HepG2 (cell line): ENCODE measurements around the gene PSD4. TPM values are rescaled to one million over a fixed set of nuclear protein-coding genes. Genes with fewer than 3 reads are reported as not detected.

ENCODE experiments used
- AGO1 ChIP-seq: fragments of 200-400 bp; formaldehyde crosslinking; IDR thresholded peaks from 2 replicates; pipeline ENCODE4 v1.6.1; 2017; ENCODE audit warnings: mild to moderate bottlenecking, low read depth, low read length, moderate library complexity; ENCODE audit not compliant: poor library complexity, severe bottlenecking
- HHEX ChIP-seq: IDR thresholded peaks from 2 replicates; pipeline ENCODE4 v1.6.1; 2016; ENCODE audit warnings: control low read depth
- HNRNPL ChIP-seq: fragments of 200-400 bp; formaldehyde crosslinking; IDR thresholded peaks from 2 replicates; pipeline ENCODE4 v1.6.1; 2017; ENCODE audit warnings: mild to moderate bottlenecking, low read depth, low read length
- NFIC ChIP-seq: IDR thresholded peaks from 2 replicates; pipeline ENCODE4 v1.6.1; 2012; ENCODE audit warnings: mild to moderate bottlenecking, low read length, inconsistent platforms
- ZNF230 ChIP-seq: sonication (generic); formaldehyde crosslinking; IDR thresholded peaks from 2 replicates; pipeline ENCODE4 v1.4.0; 2020; ENCODE audit warnings: mild to moderate bottlenecking, missing genetic modification reagents
- ZNF644 ChIP-seq: IDR thresholded peaks from 2 replicates; pipeline ENCODE4 v1.6.1; 2016; ENCODE audit warnings: low read depth
- ZNF766 ChIP-seq: sonication (generic); formaldehyde crosslinking; IDR thresholded peaks from 2 replicates; pipeline ENCODE4 v1.5.0; 2020; ENCODE audit warnings: missing genetic modification reagents, borderline replicate concordance
- polyA plus RNA-seq, 8 experiments: library from polyadenylated mRNA; depleted of rRNA in 3 of 8; stranded (reverse) in 7 of 8; unstranded in 1 of 8; fragments of >200 nt; fragmentation: Illumina TruSeq in 4 of 8; extraction: Trizol in 4 of 8; gene quantifications; 2 replicates each; pipeline versions ENCODE4 v1.2.1 to v1.2.3, GENCODE V29; 2011 to 2016; ENCODE audit warnings: low read depth in 4 of 8, missing spikeins in 1 of 8, mixed read lengths in 1 of 8; ENCODE audit not compliant: insufficient read depth in 1 of 8
- total RNA-seq, 5 experiments: library from RNA; depleted of rRNA; stranded (reverse); fragments of >200 nt; fragmentation: Illumina TruSeq; extraction: Trizol; gene quantifications; 2 replicates each; pipeline ENCODE4 v1.2.3, GENCODE V29; 2016; ENCODE audit warnings: low read depth in 1 of 5
- TF ChIP-seq, protein P1 (sequence below): sonication (generic); formaldehyde crosslinking; IDR thresholded peaks from 2 replicates; pipeline ENCODE4 v1.9.0; 2021; ENCODE audit warnings: mild to moderate bottlenecking, missing genetic modification reagents
- TF ChIP-seq, protein P2 (sequence below): sonication (generic); formaldehyde crosslinking; IDR thresholded peaks from 2 replicates; pipeline ENCODE4 v1.4.0; 2020; ENCODE audit warnings: missing genetic modification reagents, borderline replicate concordance
- TF ChIP-seq, protein P3 (sequence below): sonication (generic); formaldehyde crosslinking; IDR thresholded peaks from 2 replicates; pipeline ENCODE4 v1.5.0; 2020; ENCODE audit warnings: missing genetic modification reagents
- TF ChIP-seq, protein P4 (sequence below): sonication (generic); IDR thresholded peaks from 2 replicates; pipeline ENCODE4 v1.6.1; 2016; ENCODE audit warnings: low read depth, borderline replicate concordance

The PSD4 gene
- total and polyA plus RNA-seq, 2 of the 13 experiments (the other 11 are each of a cell fraction or from before 2014, with no cell fraction given) = 5.8 to 9.4 TPM

DNA sequence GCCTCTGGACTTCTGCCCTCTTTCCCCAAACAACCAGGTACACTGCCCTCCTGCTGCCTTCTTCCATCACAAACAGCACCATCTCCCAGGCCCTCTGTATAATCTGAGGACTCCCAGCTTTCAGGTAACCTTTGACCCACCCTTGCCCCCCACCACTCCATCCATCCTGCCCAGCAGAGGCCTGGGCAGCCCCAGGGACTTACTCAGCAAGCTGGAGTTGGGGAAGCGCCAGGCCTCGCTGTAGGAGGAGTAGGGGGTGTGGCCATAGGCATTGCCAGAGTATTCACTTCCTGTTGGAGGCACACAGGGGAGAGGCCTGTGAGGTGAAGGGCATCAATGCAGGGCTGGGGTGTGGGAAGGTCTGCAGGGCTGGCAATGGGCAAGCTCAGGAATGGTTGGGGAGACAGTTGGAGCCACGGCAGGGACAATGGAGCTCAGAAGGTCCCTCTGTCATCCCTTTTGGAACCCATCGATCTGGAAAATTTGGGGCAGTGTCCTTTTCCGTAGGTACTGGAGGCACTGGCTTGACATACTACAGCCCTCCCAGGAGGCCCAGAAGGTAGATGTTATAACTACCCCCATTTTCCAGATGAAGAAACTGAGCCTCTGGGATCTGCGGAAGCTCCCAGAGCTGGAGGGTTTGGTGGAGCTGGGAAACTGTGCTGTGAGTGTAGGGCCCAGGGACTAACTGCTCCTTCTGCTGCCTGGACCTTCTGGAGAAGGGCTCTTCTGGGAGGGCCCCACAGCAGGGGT, 46.3 kb downstream of the PSD4 start (continued):
- TF ChIP-seq, protein P1, sequence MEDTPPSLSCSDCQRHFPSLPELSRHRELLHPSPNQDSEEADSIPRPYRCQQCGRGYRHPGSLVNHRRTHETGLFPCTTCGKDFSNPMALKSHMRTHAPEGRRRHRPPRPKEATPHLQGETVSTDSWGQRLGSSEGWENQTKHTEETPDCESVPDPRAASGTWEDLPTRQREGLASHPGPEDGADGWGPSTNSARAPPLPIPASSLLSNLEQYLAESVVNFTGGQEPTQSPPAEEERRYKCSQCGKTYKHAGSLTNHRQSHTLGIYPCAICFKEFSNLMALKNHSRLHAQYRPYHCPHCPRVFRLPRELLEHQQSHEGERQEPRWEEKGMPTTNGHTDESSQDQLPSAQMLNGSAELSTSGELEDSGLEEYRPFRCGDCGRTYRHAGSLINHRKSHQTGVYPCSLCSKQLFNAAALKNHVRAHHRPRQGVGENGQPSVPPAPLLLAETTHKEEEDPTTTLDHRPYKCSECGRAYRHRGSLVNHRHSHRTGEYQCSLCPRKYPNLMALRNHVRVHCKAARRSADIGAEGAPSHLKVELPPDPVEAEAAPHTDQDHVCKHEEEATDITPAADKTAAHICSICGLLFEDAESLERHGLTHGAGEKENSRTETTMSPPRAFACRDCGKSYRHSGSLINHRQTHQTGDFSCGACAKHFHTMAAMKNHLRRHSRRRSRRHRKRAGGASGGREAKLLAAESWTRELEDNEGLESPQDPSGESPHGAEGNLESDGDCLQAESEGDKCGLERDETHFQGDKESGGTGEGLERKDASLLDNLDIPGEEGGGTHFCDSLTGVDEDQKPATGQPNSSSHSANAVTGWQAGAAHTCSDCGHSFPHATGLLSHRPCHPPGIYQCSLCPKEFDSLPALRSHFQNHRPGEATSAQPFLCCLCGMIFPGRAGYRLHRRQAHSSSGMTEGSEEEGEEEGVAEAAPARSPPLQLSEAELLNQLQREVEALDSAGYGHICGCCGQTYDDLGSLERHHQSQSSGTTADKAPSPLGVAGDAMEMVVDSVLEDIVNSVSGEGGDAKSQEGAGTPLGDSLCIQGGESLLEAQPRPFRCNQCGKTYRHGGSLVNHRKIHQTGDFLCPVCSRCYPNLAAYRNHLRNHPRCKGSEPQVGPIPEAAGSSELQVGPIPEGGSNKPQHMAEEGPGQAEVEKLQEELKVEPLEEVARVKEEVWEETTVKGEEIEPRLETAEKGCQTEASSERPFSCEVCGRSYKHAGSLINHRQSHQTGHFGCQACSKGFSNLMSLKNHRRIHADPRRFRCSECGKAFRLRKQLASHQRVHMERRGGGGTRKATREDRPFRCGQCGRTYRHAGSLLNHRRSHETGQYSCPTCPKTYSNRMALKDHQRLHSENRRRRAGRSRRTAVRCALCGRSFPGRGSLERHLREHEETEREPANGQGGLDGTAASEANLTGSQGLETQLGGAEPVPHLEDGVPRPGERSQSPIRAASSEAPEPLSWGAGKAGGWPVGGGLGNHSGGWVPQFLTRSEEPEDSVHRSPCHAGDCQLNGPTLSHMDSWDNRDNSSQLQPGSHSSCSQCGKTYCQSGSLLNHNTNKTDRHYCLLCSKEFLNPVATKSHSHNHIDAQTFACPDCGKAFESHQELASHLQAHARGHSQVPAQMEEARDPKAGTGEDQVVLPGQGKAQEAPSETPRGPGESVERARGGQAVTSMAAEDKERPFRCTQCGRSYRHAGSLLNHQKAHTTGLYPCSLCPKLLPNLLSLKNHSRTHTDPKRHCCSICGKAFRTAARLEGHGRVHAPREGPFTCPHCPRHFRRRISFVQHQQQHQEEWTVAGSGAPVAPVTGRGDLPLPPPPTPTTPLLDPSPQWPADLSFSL (CRISPR knock-in tag) = no peak
- peak; percentile 91 for TF ChIP-seq HNRNPL
- TF ChIP-seq, protein P2, sequence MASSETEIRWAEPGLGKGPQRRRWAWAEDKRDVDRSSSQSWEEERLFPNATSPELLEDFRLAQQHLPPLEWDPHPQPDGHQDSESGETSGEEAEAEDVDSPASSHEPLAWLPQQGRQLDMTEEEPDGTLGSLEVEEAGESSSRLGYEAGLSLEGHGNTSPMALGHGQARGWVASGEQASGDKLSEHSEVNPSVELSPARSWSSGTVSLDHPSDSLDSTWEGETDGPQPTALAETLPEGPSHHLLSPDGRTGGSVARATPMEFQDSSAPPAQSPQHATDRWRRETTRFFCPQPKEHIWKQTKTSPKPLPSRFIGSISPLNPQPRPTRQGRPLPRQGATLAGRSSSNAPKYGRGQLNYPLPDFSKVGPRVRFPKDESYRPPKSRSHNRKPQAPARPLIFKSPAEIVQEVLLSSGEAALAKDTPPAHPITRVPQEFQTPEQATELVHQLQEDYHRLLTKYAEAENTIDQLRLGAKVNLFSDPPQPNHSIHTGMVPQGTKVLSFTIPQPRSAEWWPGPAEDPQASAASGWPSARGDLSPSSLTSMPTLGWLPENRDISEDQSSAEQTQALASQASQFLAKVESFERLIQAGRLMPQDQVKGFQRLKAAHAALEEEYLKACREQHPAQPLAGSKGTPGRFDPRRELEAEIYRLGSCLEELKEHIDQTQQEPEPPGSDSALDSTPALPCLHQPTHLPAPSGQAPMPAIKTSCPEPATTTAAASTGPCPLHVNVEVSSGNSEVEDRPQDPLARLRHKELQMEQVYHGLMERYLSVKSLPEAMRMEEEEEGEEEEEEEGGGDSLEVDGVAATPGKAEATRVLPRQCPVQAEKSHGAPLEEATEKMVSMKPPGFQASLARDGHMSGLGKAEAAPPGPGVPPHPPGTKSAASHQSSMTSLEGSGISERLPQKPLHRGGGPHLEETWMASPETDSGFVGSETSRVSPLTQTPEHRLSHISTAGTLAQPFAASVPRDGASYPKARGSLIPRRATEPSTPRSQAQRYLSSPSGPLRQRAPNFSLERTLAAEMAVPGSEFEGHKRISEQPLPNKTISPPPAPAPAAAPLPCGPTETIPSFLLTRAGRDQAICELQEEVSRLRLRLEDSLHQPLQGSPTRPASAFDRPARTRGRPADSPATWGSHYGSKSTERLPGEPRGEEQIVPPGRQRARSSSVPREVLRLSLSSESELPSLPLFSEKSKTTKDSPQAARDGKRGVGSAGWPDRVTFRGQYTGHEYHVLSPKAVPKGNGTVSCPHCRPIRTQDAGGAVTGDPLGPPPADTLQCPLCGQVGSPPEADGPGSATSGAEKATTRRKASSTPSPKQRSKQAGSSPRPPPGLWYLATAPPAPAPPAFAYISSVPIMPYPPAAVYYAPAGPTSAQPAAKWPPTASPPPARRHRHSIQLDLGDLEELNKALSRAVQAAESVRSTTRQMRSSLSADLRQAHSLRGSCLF = no peak
- TF ChIP-seq, protein P3, sequence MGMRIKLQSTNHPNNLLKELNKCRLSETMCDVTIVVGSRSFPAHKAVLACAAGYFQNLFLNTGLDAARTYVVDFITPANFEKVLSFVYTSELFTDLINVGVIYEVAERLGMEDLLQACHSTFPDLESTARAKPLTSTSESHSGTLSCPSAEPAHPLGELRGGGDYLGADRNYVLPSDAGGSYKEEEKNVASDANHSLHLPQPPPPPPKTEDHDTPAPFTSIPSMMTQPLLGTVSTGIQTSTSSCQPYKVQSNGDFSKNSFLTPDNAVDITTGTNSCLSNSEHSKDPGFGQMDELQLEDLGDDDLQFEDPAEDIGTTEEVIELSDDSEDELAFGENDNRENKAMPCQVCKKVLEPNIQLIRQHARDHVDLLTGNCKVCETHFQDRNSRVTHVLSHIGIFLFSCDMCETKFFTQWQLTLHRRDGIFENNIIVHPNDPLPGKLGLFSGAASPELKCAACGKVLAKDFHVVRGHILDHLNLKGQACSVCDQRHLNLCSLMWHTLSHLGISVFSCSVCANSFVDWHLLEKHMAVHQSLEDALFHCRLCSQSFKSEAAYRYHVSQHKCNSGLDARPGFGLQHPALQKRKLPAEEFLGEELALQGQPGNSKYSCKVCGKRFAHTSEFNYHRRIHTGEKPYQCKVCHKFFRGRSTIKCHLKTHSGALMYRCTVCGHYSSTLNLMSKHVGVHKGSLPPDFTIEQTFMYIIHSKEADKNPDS (CRISPR knock-in tag) = peak; percentile 84; the same call in 1 of the 2 replicates
- no peak for TF ChIP-seq ZNF766 (CRISPR knock-in tag)
- TF ChIP-seq HHEX (CRISPR knock-in tag) = no peak
- no peak for TF ChIP-seq AGO1
- TF ChIP-seq, protein P4, sequence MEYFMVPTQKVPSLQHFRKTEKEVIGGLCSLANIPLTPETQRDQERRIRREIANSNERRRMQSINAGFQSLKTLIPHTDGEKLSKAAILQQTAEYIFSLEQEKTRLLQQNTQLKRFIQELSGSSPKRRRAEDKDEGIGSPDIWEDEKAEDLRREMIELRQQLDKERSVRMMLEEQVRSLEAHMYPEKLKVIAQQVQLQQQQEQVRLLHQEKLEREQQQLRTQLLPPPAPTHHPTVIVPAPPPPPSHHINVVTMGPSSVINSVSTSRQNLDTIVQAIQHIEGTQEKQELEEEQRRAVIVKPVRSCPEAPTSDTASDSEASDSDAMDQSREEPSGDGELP = peak; percentile 26; the same call in 1 of the 2 replicates
- TF ChIP-seq ZNF644 (CRISPR knock-in tag) = 0 out of 2 replicates have a peak, but pooled peaks have one; percentile 45
- TF ChIP-seq ZNF230 (CRISPR knock-in tag) = no peak
- TF ChIP-seq NFIC = no peak; the same call in 1 of the 2 replicates
